H1 (cell line): Measurements from ENCODE around the gene CDS2. TPM values are rescaled to one million over a fixed set of nuclear protein-coding genes. Genes with fewer than 3 reads are reported as not detected.

Source experiments
- CTCF ChIA-PET: fragments of 300-600 bp; sonication (Branson Sonifier 250); formaldehyde crosslinking; loops from one replicate; lab custom pipeline; 2021; ENCODE audit not compliant: partially characterized antibody; lab: Charles Lee
- POLR2A ChIA-PET: fragments of 300-600 bp; sonication (Branson Sonifier 250); formaldehyde crosslinking; loops from one replicate; lab custom pipeline; 2021; ENCODE audit warnings: inconsistent platforms; ENCODE audit not compliant: partially characterized antibody; lab: Charles Lee
- DNase-seq, 2 experiments: peaks; one replicate each; pipeline versions ENCODE4 v3.0.0 to v3.0.0-alpha.2; 2010 to 2022; ENCODE audit warnings: low spot score in 2 of 2, low read depth in 1 of 2, mixed read lengths in 1 of 2
- FAIRE-seq: peaks from 2 replicates; lab custom pipeline; 2011; peaks lifted over from hg19 to GRCh38; lab: Jason Lieb, UNC
- H2AFZ ChIP-seq: 2 replicates; pipeline ENCODE4 v1.8.1; 2012; ENCODE audit warnings: low read length, inconsistent platforms
- H2AK5ac ChIP-seq: 2 replicates; pipeline ENCODE4 v1.6.1; 2013; ENCODE audit warnings: low read depth, low read length
- H2BK120ac ChIP-seq: replicated peaks from 2 replicates; pipeline ENCODE3; 2013; ENCODE audit warnings: low read depth, low read length, inconsistent platforms
- H2BK12ac ChIP-seq: 2 replicates; pipeline ENCODE4 v1.6.1; 2013; ENCODE audit warnings: low read depth, low read length
- H2BK15ac ChIP-seq: 2 replicates; pipeline ENCODE4 v1.6.1; 2013; ENCODE audit warnings: low read length
- H2BK20ac ChIP-seq: 2 replicates; pipeline ENCODE4 v1.6.1; 2013; ENCODE audit warnings: low read length
- H2BK5ac ChIP-seq: 2 replicates; pipeline ENCODE4 v1.6.1; 2013; ENCODE audit warnings: low read depth, low read length
- H3K14ac ChIP-seq: 2 replicates; pipeline ENCODE4 v1.6.1; 2013; ENCODE audit warnings: inconsistent platforms; ENCODE audit not compliant: insufficient read length
- H3K18ac ChIP-seq: 2 replicates; pipeline ENCODE4 v1.6.1; 2013; ENCODE audit warnings: low read length; ENCODE audit errors: extremely low read depth
- H3K23ac ChIP-seq: 2 replicates; pipeline ENCODE4 v1.6.1; 2013; ENCODE audit warnings: inconsistent platforms; ENCODE audit not compliant: insufficient read length
- H3K23me2 ChIP-seq: 2 replicates; pipeline ENCODE4 v1.6.1; 2013; ENCODE audit warnings: low read depth, low read length
- H3K27ac ChIP-seq: 2 replicates; pipeline ENCODE4 v1.6.1; 2011; ENCODE audit warnings: low read depth, low read length, inconsistent platforms
- H3K27me3 ChIP-seq, 4 experiments: replicated peaks in 1 of 4; 1 replicate in 1 of 4; 2 replicates in 3 of 4; pipeline versions ENCODE4 v1.6.1 to v1.8.1; 2011 to 2013; ENCODE audit warnings: low read length in 3 of 4, mild to moderate bottlenecking in 3 of 4, inconsistent platforms in 2 of 4, mixed read lengths in 2 of 4, moderate library complexity in 1 of 4; ENCODE audit not compliant: control insufficient read depth in 3 of 4, insufficient read depth in 3 of 4; ENCODE audit errors: extremely low read depth in 1 of 4
- H3K36me3 ChIP-seq, 4 experiments: 2 replicates each; pipeline versions ENCODE4 v1.6.1 to v1.8.1; 2011 to 2013; ENCODE audit warnings: mild to moderate bottlenecking in 4 of 4, low read length in 3 of 4, moderate library complexity in 2 of 4, control low read depth in 1 of 4, inconsistent platforms in 1 of 4; ENCODE audit not compliant: insufficient read depth in 4 of 4, control insufficient read depth in 2 of 4
- H3K4ac ChIP-seq: replicated peaks from 2 replicates; pipeline ENCODE3; 2013; ENCODE audit warnings: low read length, low read depth, mixed read lengths, inconsistent platforms; ENCODE audit not compliant: insufficient read length
- H3K4me1 ChIP-seq, 4 experiments: replicated peaks in 1 of 4; 1 replicate in 1 of 4; 2 replicates in 3 of 4; pipeline versions ENCODE4 v1.6.1 to v1.8.1; 2011 to 2013; ENCODE audit warnings: low read length in 3 of 4, inconsistent platforms in 2 of 4, mixed read lengths in 1 of 4; ENCODE audit not compliant: insufficient read depth in 4 of 4, control insufficient read depth in 3 of 4
- H3K4me2 ChIP-seq, 2 experiments: 2 replicates each; pipeline versions ENCODE4 v1.6.1 to v1.8.1; 2011 to 2013; ENCODE audit warnings: low read depth in 2 of 2, low read length in 2 of 2, control low read depth in 1 of 2, inconsistent platforms in 1 of 2, mild to moderate bottlenecking in 1 of 2; ENCODE audit not compliant: insufficient read depth in 1 of 2
- H3K4me3 ChIP-seq, 4 experiments: fragments of 200-600, 300-600 bp in 1 of 4; sonication (generic), shearing (Covaris generic), sonication (Bioruptor Twin) in 1 of 4; 2 replicates each; pipeline versions ENCODE4 v1.5.1 to v1.8.1; 2011 to 2016; ENCODE audit warnings: low read length in 4 of 4, low read depth in 3 of 4, control low read depth in 2 of 4, inconsistent platforms in 2 of 4, mild to moderate bottlenecking in 2 of 4, mixed read lengths in 1 of 4, moderate library complexity in 1 of 4; ENCODE audit not compliant: insufficient read depth in 2 of 4; ENCODE audit errors: extremely low read depth in 1 of 4
- H3K56ac ChIP-seq: replicated peaks from 2 replicates; pipeline ENCODE3; 2013; ENCODE audit warnings: low read depth, mild to moderate bottlenecking, mixed read lengths, low read length, inconsistent platforms; ENCODE audit not compliant: insufficient read length
- H3K79me1 ChIP-seq: 2 replicates; pipeline ENCODE4 v1.6.1; 2013; ENCODE audit warnings: low read depth, low read length, control low read depth
- H3K79me2 ChIP-seq, 2 experiments: 2 replicates each; pipeline versions ENCODE4 v1.6.1 to v1.8.1; 2012 to 2013; ENCODE audit warnings: low read length in 2 of 2, mild to moderate bottlenecking in 2 of 2, inconsistent platforms in 1 of 2; ENCODE audit not compliant: insufficient read depth in 2 of 2, control insufficient read depth in 1 of 2
- H3K9ac ChIP-seq, 4 experiments: replicated peaks in 1 of 4; 1 replicate in 1 of 4; 2 replicates in 3 of 4; pipeline versions ENCODE4 v1.6.1 to v1.8.1; 2011 to 2013; ENCODE audit warnings: low read depth in 3 of 4, low read length in 3 of 4, control low read depth in 2 of 4, mild to moderate bottlenecking in 2 of 4, moderate library complexity in 2 of 4, inconsistent platforms in 1 of 4; ENCODE audit errors: extremely low read depth in 1 of 4
- H3K9me3 ChIP-seq, 2 experiments: 2 replicates each; pipeline versions ENCODE4 v1.6.1 to v1.8.1; 2012 to 2013; ENCODE audit warnings: mild to moderate bottlenecking in 2 of 2, moderate library complexity in 2 of 2, control low read depth in 1 of 2, inconsistent platforms in 1 of 2, low read depth in 1 of 2, low read length in 1 of 2, mixed read lengths in 1 of 2; ENCODE audit not compliant: insufficient read depth in 2 of 2
- H4K20me1 ChIP-seq, 2 experiments: replicated peaks in 1 of 2; 2 replicates each; pipeline versions ENCODE3 to v1.8.1; 2011 to 2013; ENCODE audit warnings: inconsistent platforms in 2 of 2, low read length in 2 of 2, mild to moderate bottlenecking in 1 of 2; ENCODE audit not compliant: insufficient read depth in 2 of 2, control insufficient read depth in 1 of 2
- H4K5ac ChIP-seq: 2 replicates; pipeline ENCODE4 v1.6.1; 2013; ENCODE audit warnings: low read length, low read depth, mixed read lengths, inconsistent platforms; ENCODE audit not compliant: insufficient read length
- H4K8ac ChIP-seq: 2 replicates; pipeline ENCODE4 v1.8.0; 2013; ENCODE audit warnings: mild to moderate bottlenecking, moderate library complexity, low read length, inconsistent platforms; ENCODE audit not compliant: insufficient read depth; ENCODE audit errors: extremely low read depth
- H4K91ac ChIP-seq: replicated peaks from 2 replicates; pipeline ENCODE3; 2013; ENCODE audit warnings: low read length, mixed read lengths, inconsistent platforms; ENCODE audit not compliant: insufficient read length
- ASH2L ChIP-seq: fragments of 200-600, 300-600 bp; sonication (generic); IDR thresholded peaks from one replicate; pipeline ENCODE4 v1.7.1; 2017; ENCODE audit warnings: low read length
- BACH1 ChIP-seq: IDR thresholded peaks from 2 replicates; pipeline ENCODE4 v1.6.1; 2012; ENCODE audit warnings: low read length, improper control_type of control experiment
- BRCA1 ChIP-seq: IDR thresholded peaks from 2 replicates; pipeline ENCODE4 v1.6.1; 2012; ENCODE audit warnings: low read depth, low read length, improper control_type of control experiment
- CEBPB ChIP-seq: IDR thresholded peaks from 2 replicates; pipeline ENCODE4 v1.6.1; 2012; ENCODE audit warnings: low read depth, low read length
- CHD2 ChIP-seq: IDR thresholded peaks from 2 replicates; pipeline ENCODE4 v1.6.1; 2012; ENCODE audit warnings: low read length, improper control_type of control experiment
- FOSL1 ChIP-seq: IDR thresholded peaks from 2 replicates; pipeline ENCODE4 v1.6.1; 2011; ENCODE audit warnings: mild to moderate bottlenecking, low read depth, low read length, moderate library complexity; ENCODE audit not compliant: insufficient read depth
- JUND ChIP-seq: IDR thresholded peaks from 2 replicates; pipeline ENCODE4 v1.6.1; 2011; ENCODE audit warnings: mild to moderate bottlenecking, improper control_type of control experiment, low read length
- POLR2A ChIP-seq, 2 experiments: IDR thresholded peaks; 1 replicate in 1 of 2; 2 replicates in 1 of 2; pipeline ENCODE4 v1.6.1; 2011; ENCODE audit warnings: low read depth in 2 of 2, low read length in 2 of 2, mild to moderate bottlenecking in 2 of 2; ENCODE audit errors: control extremely low read depth in 1 of 2
- RAD21 ChIP-seq, 2 experiments: IDR thresholded peaks in 1 of 2; conservative IDR thresholded peaks in 1 of 2; 2 replicates each; pipeline ENCODE4 v1.6.1; 2011; ENCODE audit warnings: low read depth in 2 of 2, low read length in 2 of 2, improper control_type of control experiment in 1 of 2, inconsistent platforms in 1 of 2, mild to moderate bottlenecking in 1 of 2, moderate library complexity in 1 of 2
- RNF2 ChIP-seq: fragments of 200-900, 300-1000 bp; sonication (generic); IDR thresholded peaks from 2 replicates; pipeline ENCODE4 v1.7.1; 2016; ENCODE audit warnings: borderline replicate concordance, low read depth, mild to moderate bottlenecking, antibody characterized with exemption, low read length; ENCODE audit not compliant: poor library complexity, severe bottlenecking; ENCODE audit errors: missing control alignments
- SIX5 ChIP-seq: IDR thresholded peaks from 2 replicates; pipeline ENCODE4 v1.6.1; 2011; ENCODE audit warnings: mild to moderate bottlenecking, low read depth, low read length
- SP2 ChIP-seq: IDR thresholded peaks from 2 replicates; pipeline ENCODE4 v1.6.1; 2012; ENCODE audit warnings: mild to moderate bottlenecking, low read length, inconsistent platforms
- TAF1 ChIP-seq: IDR thresholded peaks from 2 replicates; pipeline ENCODE4 v1.6.1; 2011; ENCODE audit warnings: mild to moderate bottlenecking, low read depth, low read length
- TBP ChIP-seq: IDR thresholded peaks from 2 replicates; pipeline ENCODE4 v1.6.1; 2011; ENCODE audit warnings: low read depth, low read length, improper control_type of control experiment
- TEAD4 ChIP-seq: IDR thresholded peaks from 2 replicates; pipeline ENCODE4 v1.6.1; 2012; ENCODE audit warnings: low read depth, low read length, inconsistent platforms, mixed read lengths
- WGBS, 2 experiments: shearing (Covaris generic) in 1 of 2; methylation state at CpG; one replicate each; pipeline versions ENCODE4 v1.1.6 to v1.1.7; 2013 to 2015; ENCODE audit warnings: low lambda C conversion rate in 2 of 2, mixed read lengths in 2 of 2, inconsistent platforms in 1 of 2, low coverage in 1 of 2, missing lambda C conversion rate in 1 of 2; ENCODE audit not compliant: insufficient replicate concordance in 2 of 2, insufficient coverage in 1 of 2, insufficient read length in 1 of 2; ENCODE audit errors: extremely low coverage in 1 of 2, missing lambda C conversion rate in 1 of 2; 5-methylcytosine and 5-hydroxymethylcytosine counted together
- polyA plus RNA-seq, 7 experiments: library from polyadenylated mRNA; depleted of rRNA in 3 of 7; stranded (reverse) in 5 of 7; unstranded in 2 of 7; fragments of >200 nt in 5 of 7; fragments of 200-250 nt in 2 of 7; gene quantifications; 1 replicate in 5 of 7; 2 replicates in 1 of 7; 4 replicates in 1 of 7; pipeline versions ENCODE4 v1.2.1 to v1.2.3, GENCODE V29; 2011 to 2013; ENCODE audit warnings: missing spikeins in 2 of 7, mixed read lengths in 2 of 7
- total RNA-seq: library from RNA; stranded (reverse); fragmentation: NEBNext Ultra II Directional; extraction: Animal tissue kit (Norgen Biotek cat#: 25700); gene quantifications from 2 replicates; pipeline ENCODE4 v1.2.1, GENCODE V29; 2021
- TF ChIP-seq, protein P1 (sequence below): IDR thresholded peaks from 2 replicates; pipeline ENCODE4 v1.6.1; 2012; ENCODE audit warnings: inconsistent platforms

CDS2 gene
- total and polyA plus RNA-seq, 2 of the 8 experiments (the other 6 are each of a cell fraction or from before 2014, with no cell fraction given): 54.0 to 56.2 TPM

DNA sequence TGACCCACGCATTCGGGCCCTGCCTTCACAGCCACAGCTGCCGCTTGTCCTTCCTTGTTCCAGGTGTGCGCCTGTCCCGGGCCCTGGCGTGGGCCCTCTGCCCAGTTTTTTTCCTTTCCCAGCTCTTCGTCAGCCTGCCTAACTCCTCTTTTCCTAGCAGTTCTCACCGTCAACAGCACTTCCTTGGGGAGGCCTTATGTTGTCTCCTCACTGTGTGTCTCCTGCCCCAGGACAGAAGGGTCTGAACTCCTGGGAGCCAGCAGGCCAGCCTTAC lies 71.8 kb downstream of the CDS2 start:
- Histone ChIP-seq H4K8ac (no peak overlapping the region), H3K27ac (no peak overlapping the region), H4K5ac (no peak overlapping the region), H3K4me1 (no peaks in the 10 kb centered on the region; a peak in 1 of 7 replicates), H4K91ac (no peak overlapping the region), H4K20me1 (no peaks in the 10 kb centered on the region), H3K23me2 (no peaks in the 10 kb centered on the region; the same call in 1 of the 2 replicates), H3K4me2 (no peak overlapping the region), H3K79me2 (no peaks in the 10 kb centered on the region), H2BK12ac (no peak overlapping the region), H3K56ac (no peak overlapping the region), H3K4ac (no peak overlapping the region), H3K9ac (no peak overlapping the region), H3K18ac (no peak overlapping the region), H3K36me3 (peaks cover 0 to 5% (median 0%) of the 10 kb centered on the region in 4 experiments; a peak in 2 of 8 replicates), H3K14ac (no peak overlapping the region), H3K27me3 (no peaks in the 10 kb centered on the region), H2AFZ (no peak overlapping the region), H2BK15ac (no peak overlapping the region), H3K9me3 (no peaks in the 10 kb centered on the region), H3K79me1 (no peaks in the 10 kb centered on the region; the same call in 1 of the 2 replicates), H2BK5ac (no peak overlapping the region), H2BK20ac (no peak overlapping the region), H2BK120ac (no peak overlapping the region), H2AK5ac (no peak overlapping the region), H3K4me3 (no peak overlapping the region), H3K23ac (no peak overlapping the region)
- no peak for FAIRE-seq
- no peak for DNase-seq
- CTCF ChIA-PET: no interaction called here
- POLR2A ChIA-PET: no interaction called here
- WGBS, 2 experiments: 88% methylated on average over 8 of the region's 8 CpGs; no CpG with 5 or more reads in 1 of the 2 experiments
- TF ChIP-seq SP2 (no peak), TBP (no peak), FOSL1 (no peak), CEBPB (no peak), RNF2 (no peak), CHD2 (no peak), TAF1 (no peak), JUND (no peak), POLR2A (IDR thresholded peaks at IDR 0.05; ENCODE audit: control extremely low read depth in 1 of 2, low read depth in 2 of 2, low read length in 2 of 2) (no peak), BRCA1 (no peak), ASH2L (no peak), BACH1 (no peak), TEAD4 (no peak), RAD21 (IDR thresholded peaks at IDR 0.05 in 1 of 2, conservative IDR thresholded peaks at IDR 0.05 in 1 of 2; ENCODE audit: low read depth in 2 of 2, low read length in 2 of 2) (no peak), SIX5 (no peak)
- TF ChIP-seq, protein P1, sequence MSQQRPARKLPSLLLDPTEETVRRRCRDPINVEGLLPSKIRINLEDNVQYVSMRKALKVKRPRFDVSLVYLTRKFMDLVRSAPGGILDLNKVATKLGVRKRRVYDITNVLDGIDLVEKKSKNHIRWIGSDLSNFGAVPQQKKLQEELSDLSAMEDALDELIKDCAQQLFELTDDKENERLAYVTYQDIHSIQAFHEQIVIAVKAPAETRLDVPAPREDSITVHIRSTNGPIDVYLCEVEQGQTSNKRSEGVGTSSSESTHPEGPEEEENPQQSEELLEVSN: no peak
